ENCODE data around the gene CYS1.

DNA sequence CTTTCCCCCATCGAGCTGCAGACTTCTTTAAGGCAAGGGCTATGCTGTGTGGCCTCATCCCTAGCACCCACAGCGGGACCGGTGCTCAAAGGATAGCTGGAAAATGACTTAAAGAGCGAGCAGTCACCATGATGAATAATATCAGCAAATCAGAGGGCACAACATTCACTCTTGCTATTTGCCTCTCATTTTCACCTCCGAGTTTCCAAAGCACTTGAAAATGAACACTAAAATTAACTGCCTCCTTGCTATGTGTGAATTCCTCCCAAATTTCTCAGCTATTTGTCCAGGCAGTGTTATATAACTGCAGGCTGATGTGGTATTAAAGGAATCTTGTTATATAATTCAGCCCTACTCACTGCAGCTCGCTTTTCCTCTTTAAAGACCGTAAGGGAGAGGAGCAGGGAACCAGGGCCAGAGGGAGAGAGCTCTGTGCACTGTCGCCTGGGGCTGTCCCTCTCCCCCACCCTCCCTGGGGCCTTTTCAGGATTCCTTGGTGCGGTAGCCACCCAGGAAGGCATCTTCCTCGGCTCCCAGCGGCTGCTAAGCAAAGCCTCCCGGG lies 1.4 kb downstream of the CYS1 start:
- TF ChIP-seq, protein P1, sequence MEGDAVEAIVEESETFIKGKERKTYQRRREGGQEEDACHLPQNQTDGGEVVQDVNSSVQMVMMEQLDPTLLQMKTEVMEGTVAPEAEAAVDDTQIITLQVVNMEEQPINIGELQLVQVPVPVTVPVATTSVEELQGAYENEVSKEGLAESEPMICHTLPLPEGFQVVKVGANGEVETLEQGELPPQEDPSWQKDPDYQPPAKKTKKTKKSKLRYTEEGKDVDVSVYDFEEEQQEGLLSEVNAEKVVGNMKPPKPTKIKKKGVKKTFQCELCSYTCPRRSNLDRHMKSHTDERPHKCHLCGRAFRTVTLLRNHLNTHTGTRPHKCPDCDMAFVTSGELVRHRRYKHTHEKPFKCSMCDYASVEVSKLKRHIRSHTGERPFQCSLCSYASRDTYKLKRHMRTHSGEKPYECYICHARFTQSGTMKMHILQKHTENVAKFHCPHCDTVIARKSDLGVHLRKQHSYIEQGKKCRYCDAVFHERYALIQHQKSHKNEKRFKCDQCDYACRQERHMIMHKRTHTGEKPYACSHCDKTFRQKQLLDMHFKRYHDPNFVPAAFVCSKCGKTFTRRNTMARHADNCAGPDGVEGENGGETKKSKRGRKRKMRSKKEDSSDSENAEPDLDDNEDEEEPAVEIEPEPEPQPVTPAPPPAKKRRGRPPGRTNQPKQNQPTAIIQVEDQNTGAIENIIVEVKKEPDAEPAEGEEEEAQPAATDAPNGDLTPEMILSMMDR (IDR thresholded peaks at IDR 0.05), result no peak
- TF ChIP-seq POLR2A (IDR thresholded peaks at IDR 0.05), result no peak
